GM18951 (cell line): ENCODE data around the gene PGD.
"Not testable (repeated sequence)": the region's sequence is repeated elsewhere in the genome, so short reads cannot be mapped to it uniquely, and the experiment has no call there.

Experiments
- POLR2A ChIP-seq: IDR thresholded peaks from 4 replicates; pipeline ENCODE4 v1.6.1; 2011; ENCODE audit warnings: mild to moderate bottlenecking; ENCODE audit not compliant: insufficient read length, insufficient read depth; ENCODE audit errors: extremely low read depth
- in situ Hi-C: fragments of 300-500 bp; cut with MboI; formaldehyde crosslinking; loops from one replicate; pipeline ENCODE4 v1.12.0; 2022; ENCODE audit warnings: low sequenced_read_pairs, mixed read lengths, inconsistent platforms; ENCODE audit not compliant: unreplicated experiment

The PGD gene

GRCh38 chr1:10398734-10399443 lies at the start of gene PGD:
TSS of gene PGD (plus strand) at chr1:10399064. CDS start at chr1:10399118, 54 bp downstream.
- TF ChIP-seq POLR2A = peak; percentile 86
- in situ Hi-C loops = no loop called here

GRCh38 chr1:10353282-10353681 lies 45.6 kb upstream of the PGD start:
- in situ Hi-C loops = no loop called here
- TF ChIP-seq POLR2A = no peak

GRCh38 chr1:10353693-10354092 lies 45.2 kb upstream of the PGD start:
- no peak for TF ChIP-seq POLR2A
- in situ Hi-C loops = no loop called here

- in situ Hi-C loops = no loop called here
- TF ChIP-seq POLR2A = no peak
Observed at GRCh38 chr1:10360045-10360444, 38.8 kb upstream of the PGD start.

- in situ Hi-C loops = no loop called here
- TF ChIP-seq POLR2A = no peak
Observed at GRCh38 chr1:10361515-10361914, 37.3 kb upstream of the PGD start.

GRCh38 chr1:10368194-10368593 lies 30.7 kb upstream of the PGD start:
- no peak for TF ChIP-seq POLR2A

GRCh38 chr1:10374442-10374860 lies 24.4 kb upstream of the PGD start:
- in situ Hi-C loops = no loop called here
- no peak for TF ChIP-seq POLR2A

More at GRCh38 chr1:10368194-10368593, 30.7 kb upstream of the PGD start:
- in situ Hi-C loops = no loop called here

- in situ Hi-C loops = not testable (repeated sequence)
Observed at GRCh38 chr1:10377365-10378029, 21.4 kb upstream of the PGD start.

GRCh38 chr1:10378081-10378841 lies 20.6 kb upstream of the PGD start:
- no peak for TF ChIP-seq POLR2A
- in situ Hi-C loops = no loop called here

GRCh38 chr1:10379101-10379620 lies 19.7 kb upstream of the PGD start:
- in situ Hi-C loops = no loop called here
- TF ChIP-seq POLR2A = no peak

GRCh38 chr1:10379676-10380075 lies 19.2 kb upstream of the PGD start:
- no peak for TF ChIP-seq POLR2A
- in situ Hi-C loops = no loop called here

- no peak for TF ChIP-seq POLR2A
- in situ Hi-C loops = no loop called here
Observed at GRCh38 chr1:10380594-10381275, 18.1 kb upstream of the PGD start.

GRCh38 chr1:10383630-10384029 lies 15.2 kb upstream of the PGD start:
- in situ Hi-C loops = no loop called here

More at GRCh38 chr1:10383630-10384029, 15.2 kb upstream of the PGD start:
- no peak for TF ChIP-seq POLR2A
